Lower leg skin (tissue), 3 donors: ENCODE measurements around the gene SLCO1B3.

Experiments
- CTCF ChIP-seq, 3 donors: fragments of 450-650 bp; IDR thresholded peaks; one replicate each; pipeline ENCODE4 v1.5.1; 2016; ENCODE audit warnings: antibody characterized with exemption in 3 of 3, mild to moderate bottlenecking in 3 of 3, moderate library complexity in 2 of 3
- POLR2A ChIP-seq, 2 donors: fragments of 450-650 bp; IDR thresholded peaks; one replicate each; pipeline ENCODE4 v1.6.1; 2016 to 2017; ENCODE audit warnings: antibody characterized with exemption in 2 of 2, mild to moderate bottlenecking in 1 of 2, moderate library complexity in 1 of 2

GRCh38 chr12:20946732-20947131, 136.2 kb downstream of the SLCO1B3 start:
- TF ChIP-seq CTCF (IDR thresholded peaks at IDR 0.05), result no peak
- no peak for TF ChIP-seq POLR2A (IDR thresholded peaks at IDR 0.05)
